Activated T-helper 2 cell treated with anti-CD3 and anti-CD28 coated beads, Interferon-gamma antibody, Interleukin-2, Interleukin-4, amounts not matched to agents 10 μg/mL and 5 μg/mL and 100 μg/mL, durations not matched to agents 14 hours and 24 hours and 36 hours (primary cell): ENCODE measurements around the gene RPS6KA2. TPM values are rescaled to one million over a fixed set of nuclear protein-coding genes. Genes with fewer than 3 reads are reported as not detected.
"Not testable (repeated sequence)": the region's sequence is repeated elsewhere in the genome, so short reads cannot be mapped to it uniquely, and the experiment has no call there.

ENCODE experiments used
- DNase-seq: peaks from one replicate; pipeline ENCODE4 v3.0.0; 2021; ENCODE audit warnings: low spot score
- H3K27ac Mint-ChIP-seq: one replicate; pipeline ENCODE4 v1.8.0; 2021; ENCODE audit warnings: mixed read lengths
- H3K27me3 Mint-ChIP-seq: one replicate; pipeline ENCODE4 v1.8.0; 2021; ENCODE audit warnings: low read depth, mixed read lengths
- H3K36me3 Mint-ChIP-seq: one replicate; pipeline ENCODE4 v1.8.0; 2021; ENCODE audit warnings: low read depth, mixed read lengths
- H3K4me1 Mint-ChIP-seq: one replicate; pipeline ENCODE4 v1.8.0; 2021; ENCODE audit warnings: low read depth, mixed read lengths
- H3K4me3 Mint-ChIP-seq: one replicate; pipeline ENCODE4 v1.8.0; 2021; ENCODE audit warnings: low read depth, mild to moderate bottlenecking, moderate library complexity, mixed read lengths
- H3K9me3 Mint-ChIP-seq: one replicate; pipeline ENCODE4 v1.8.0; 2021; ENCODE audit warnings: mixed read lengths
- intact Hi-C: fragments of 100-400 bp; cut with micrococcal nuclease; formaldehyde crosslinking; loops from one replicate; pipeline ENCODE4 v1.15.1; 2023
- total RNA-seq: library from RNA; stranded (reverse); gene quantifications from 2 replicates; pipeline ENCODE4 v1.2.3, GENCODE V29; 2022

Gene RPS6KA2
- total RNA-seq, 1 donor from 2014 or later: 2.1 TPM

DNA sequence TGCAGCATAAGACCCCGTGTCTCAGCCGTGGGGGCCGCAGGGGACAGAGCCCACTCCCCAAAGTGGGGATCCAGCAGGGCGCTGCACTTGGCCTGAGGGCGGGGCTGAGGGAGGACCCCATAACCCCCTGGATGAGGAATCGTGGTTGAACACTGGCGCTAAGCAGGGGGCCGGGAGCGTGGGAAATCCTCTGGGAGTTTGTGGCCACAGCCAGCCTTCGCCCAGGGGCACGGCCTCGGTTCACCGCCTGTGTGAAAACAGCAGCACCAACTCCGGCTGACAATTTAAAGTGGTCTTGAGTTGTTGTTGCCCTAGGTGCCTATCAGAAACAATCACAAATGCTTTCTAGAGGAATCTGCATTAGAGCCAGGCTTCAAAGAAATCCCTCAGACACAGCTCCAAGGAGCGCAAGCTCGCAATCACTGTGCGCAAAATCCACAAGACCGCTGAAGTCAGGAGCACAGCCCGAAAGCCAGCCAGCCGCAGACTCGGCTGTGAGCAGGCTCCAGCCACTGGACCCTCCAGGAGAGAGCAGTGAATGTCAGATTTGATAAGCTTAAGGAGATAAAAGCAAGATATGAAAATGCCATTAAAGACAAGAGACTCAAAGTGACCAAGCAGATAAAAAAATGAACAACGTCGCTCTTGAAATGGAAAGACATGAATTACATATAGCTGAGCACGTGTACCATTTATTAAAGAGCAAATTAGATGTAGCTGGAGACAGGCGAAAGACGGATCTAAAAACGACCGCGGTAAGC, 10.9 kb upstream of the RPS6KA2 start:
- DNase-seq: no peak
- Mint-ChIP-seq H3K27me3 (peaks cover 36% of the 10 kb centered on the region), H3K9me3 (no peaks in the 10 kb centered on the region), H3K4me3 (no peak overlapping the region), H3K4me1 (peaks cover 2% of the 10 kb centered on the region), H3K36me3 (no peaks in the 10 kb centered on the region), H3K27ac (no peak overlapping the region)
- intact Hi-C loops: no loop called here

GRCh38 chr6:166636934-166637333, 9.9 kb upstream of the RPS6KA2 start:
- DNase-seq: no peak
- no peak overlapping the region for H3K4me3 Mint-ChIP-seq
- no peaks in the 10 kb centered on the region for H3K9me3 Mint-ChIP-seq
- intact Hi-C loops: no loop called here
- peaks cover 30% of the 10 kb centered on the region for H3K27me3 Mint-ChIP-seq
- no peak overlapping the region for H3K27ac Mint-ChIP-seq
- peaks cover 2% of the 10 kb centered on the region for H3K4me1 Mint-ChIP-seq
- no peaks in the 10 kb centered on the region for H3K36me3 Mint-ChIP-seq

- H3K36me3 Mint-ChIP-seq: no peaks in the 10 kb centered on the region
Observed at GRCh38 chr6:166636191-166636933, 9.3 kb upstream of the RPS6KA2 start.

GRCh38 chr6:166635013-166635970, 8.2 kb upstream of the RPS6KA2 start:
- peaks cover 2% of the 10 kb centered on the region for H3K4me1 Mint-ChIP-seq
- H3K4me3 Mint-ChIP-seq: no peak overlapping the region
- H3K27me3 Mint-ChIP-seq: peaks cover 24% of the 10 kb centered on the region
- no peaks in the 10 kb centered on the region for H3K36me3 Mint-ChIP-seq
- DNase-seq: no peak
- intact Hi-C loops: no loop called here
- H3K9me3 Mint-ChIP-seq: no peaks in the 10 kb centered on the region
- H3K27ac Mint-ChIP-seq: no peak overlapping the region

More at GRCh38 chr6:166636191-166636933, 9.3 kb upstream of the RPS6KA2 start:
- Mint-ChIP-seq H3K27ac (no peak overlapping the region), H3K4me3 (no peak overlapping the region), H3K9me3 (no peaks in the 10 kb centered on the region), H3K4me1 (peaks cover 2% of the 10 kb centered on the region), H3K27me3 (peaks cover 26% of the 10 kb centered on the region)
- intact Hi-C loops: no loop called here
- no peak for DNase-seq

DNA sequence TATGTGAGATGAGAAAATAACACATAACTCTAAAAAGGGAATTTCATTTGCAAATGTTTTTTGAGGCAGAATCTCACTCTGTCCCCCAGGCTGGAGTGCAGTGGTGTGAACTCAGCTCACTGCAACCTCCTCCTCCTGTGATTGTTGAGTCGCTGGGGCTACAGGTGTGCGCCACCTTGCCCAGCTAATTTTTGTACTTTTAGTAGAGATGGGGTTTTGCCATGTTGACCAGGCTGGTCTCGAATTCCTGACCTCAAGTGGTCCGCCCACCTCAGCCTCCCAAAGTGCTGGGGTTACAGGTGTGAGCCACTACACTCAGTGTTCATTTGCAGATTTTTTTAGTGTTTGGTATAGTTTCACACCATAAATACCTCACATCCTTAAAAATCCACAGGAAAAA, 7.5 kb upstream of the RPS6KA2 start:
- DNase-seq, intact Hi-C loops, H3K9me3 Mint-ChIP-seq, H3K4me1 Mint-ChIP-seq, H3K36me3 Mint-ChIP-seq, H3K27ac Mint-ChIP-seq, H3K4me3 Mint-ChIP-seq: not testable (repeated sequence)
- H3K27me3 Mint-ChIP-seq: peaks cover 24% of the 10 kb centered on the region

DNA sequence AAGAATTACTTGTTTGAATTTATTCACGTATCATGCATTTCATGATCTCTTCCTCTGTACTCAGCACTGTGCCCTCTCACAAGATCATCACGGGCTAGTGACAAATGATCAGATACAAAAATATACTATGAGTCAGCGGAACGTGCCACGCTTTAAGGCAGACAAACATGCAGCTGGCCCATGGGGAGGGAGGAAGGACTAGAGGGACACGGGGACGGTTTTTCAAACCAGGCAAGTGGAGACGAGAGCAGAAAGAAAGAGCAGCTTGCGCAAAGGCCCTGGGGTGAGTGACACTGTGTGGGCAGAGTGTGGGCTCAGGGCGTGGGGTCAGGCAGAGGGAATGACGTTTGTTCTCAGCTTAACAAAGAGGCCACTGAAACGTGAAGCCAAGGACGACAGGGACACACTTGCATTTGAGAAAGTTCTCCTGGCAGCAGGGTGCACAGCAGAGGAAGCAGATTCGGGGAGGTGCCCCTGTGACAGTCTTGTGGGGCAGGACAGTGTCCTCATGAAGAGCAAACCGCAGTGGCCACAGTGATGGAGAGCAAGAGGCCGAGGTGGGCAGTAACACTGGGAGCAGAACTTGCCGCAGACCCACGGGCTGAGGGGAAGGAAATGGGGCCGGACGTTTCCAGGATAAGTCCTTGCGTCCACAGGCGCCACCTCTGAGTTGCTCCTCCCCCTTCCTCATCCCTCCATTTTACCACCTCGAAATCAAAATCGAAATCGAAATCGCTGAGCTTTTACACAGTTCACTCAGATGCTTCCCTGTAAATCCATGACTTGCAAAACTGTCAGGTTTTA, 6.9 kb upstream of the RPS6KA2 start:
- Mint-ChIP-seq H3K27ac (no peak overlapping the region), H3K27me3 (peaks cover 24% of the 10 kb centered on the region), H3K4me1 (peaks cover 7% of the 10 kb centered on the region), H3K36me3 (no peaks in the 10 kb centered on the region), H3K9me3 (no peaks in the 10 kb centered on the region), H3K4me3 (no peak overlapping the region)
- intact Hi-C loops: no loop called here
- DNase-seq: no peak

DNA sequence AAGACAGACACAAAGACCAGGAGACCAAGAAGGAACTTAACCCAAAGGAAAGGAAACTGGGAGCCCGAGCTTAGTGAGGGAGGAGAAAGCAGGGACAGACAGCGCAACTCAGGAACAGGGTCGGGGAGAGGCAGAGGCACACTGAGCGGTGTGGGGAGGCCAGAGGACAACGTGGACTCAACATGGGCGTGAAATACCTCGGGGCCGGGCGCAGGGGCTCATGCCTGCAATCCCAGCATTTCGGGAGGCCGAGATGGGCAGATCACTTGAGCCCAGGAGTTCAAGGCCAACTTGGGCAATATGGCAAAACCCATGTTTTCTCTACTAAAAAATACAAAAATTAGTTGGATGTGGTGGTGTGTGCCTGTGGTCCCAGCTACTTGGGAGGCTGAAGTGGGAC, 5.7 kb upstream of the RPS6KA2 start:
- no peak for DNase-seq
- H3K27ac Mint-ChIP-seq: no peak overlapping the region
- intact Hi-C loops: no loop called here
- peaks cover 15% of the 10 kb centered on the region for H3K4me1 Mint-ChIP-seq
- H3K4me3 Mint-ChIP-seq: no peak overlapping the region
- peaks cover 27% of the 10 kb centered on the region for H3K27me3 Mint-ChIP-seq
- no peaks in the 10 kb centered on the region for H3K36me3 Mint-ChIP-seq
- no peaks in the 10 kb centered on the region for H3K9me3 Mint-ChIP-seq

GRCh38 chr6:166630462-166630861, 3.4 kb upstream of the RPS6KA2 start:
- Mint-ChIP-seq H3K4me1 (peaks cover 21% of the 10 kb centered on the region), H3K36me3 (no peaks in the 10 kb centered on the region), H3K27ac (no peak overlapping the region), H3K4me3 (no peak overlapping the region), H3K27me3 (peaks cover 36% of the 10 kb centered on the region), H3K9me3 (no peaks in the 10 kb centered on the region)
- no peak for DNase-seq
- intact Hi-C loops: no loop called here

GRCh38 chr6:166629628-166630027, 2.6 kb upstream of the RPS6KA2 start:
- intact Hi-C loops: loop anchor here (2.0 to 10.0 kb wide), 4 partner anchors 87 to 355 kb away; partner anchors contain the start of gene SFT2D1
- Mint-ChIP-seq H3K9me3 (no peaks in the 10 kb centered on the region), H3K36me3 (no peaks in the 10 kb centered on the region), H3K4me3 (no peak overlapping the region), H3K27me3 (peaks cover 44% of the 10 kb centered on the region), H3K27ac (no peak overlapping the region), H3K4me1 (peaks cover 23% of the 10 kb centered on the region)
- no peak for DNase-seq

DNA sequence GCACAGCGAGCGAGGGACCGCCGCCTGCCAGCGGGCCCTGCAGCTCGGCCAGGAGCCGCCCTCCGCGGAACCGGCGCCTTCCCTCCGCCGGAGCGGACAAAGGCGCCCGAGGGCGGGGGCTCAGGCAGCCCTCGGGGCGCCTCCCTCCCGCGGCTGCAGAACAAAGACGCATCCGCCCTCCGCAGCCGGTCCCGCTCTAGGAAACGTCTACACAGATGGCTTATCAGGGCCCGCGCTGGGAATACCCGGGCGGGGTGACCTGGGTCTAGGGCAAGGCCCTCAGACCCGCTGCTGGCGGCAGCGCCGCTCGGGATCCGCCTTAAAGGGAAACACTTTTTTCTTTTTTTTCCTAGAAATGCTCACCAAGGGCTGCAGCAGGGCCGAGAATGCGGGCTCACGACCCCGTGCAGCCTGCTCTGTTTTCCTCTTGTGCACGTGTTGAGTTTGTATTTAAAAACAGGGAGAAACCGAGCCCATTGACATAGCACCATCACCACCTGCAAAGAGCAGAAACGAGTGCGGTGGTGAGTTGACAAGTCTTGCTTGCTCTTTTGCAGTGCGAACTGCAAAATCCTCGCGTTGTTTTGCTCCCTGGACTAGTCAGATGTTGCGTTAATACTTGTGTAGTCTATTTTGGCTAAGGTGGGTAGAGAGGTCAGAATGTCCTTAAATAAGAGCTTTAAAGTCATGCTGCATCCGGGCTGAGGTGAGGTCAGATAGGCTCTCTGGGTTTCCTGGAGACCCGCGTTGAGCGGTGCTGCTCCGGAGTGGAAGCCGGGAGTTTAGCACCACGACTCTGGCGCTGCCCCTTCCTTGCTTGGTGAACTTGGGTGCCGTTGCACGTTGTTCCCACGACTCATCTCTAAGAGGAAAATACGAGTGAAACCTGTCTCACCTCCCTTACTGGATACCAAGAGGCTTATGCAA, 1.1 kb upstream of the RPS6KA2 start:
- H3K9me3 Mint-ChIP-seq: no peaks in the 10 kb centered on the region
- no peaks in the 10 kb centered on the region for H3K36me3 Mint-ChIP-seq
- H3K27ac Mint-ChIP-seq: peak overlapping the region; percentile 59
- peak overlapping the region; percentile 81 for H3K4me3 Mint-ChIP-seq
- H3K27me3 Mint-ChIP-seq: peaks cover 49% of the 10 kb centered on the region
- DNase-seq: peak; percentile 53
- peaks cover 23% of the 10 kb centered on the region for H3K4me1 Mint-ChIP-seq
- intact Hi-C loops: loop anchor here (1.0 to 10.0 kb wide), 9 partner anchors 86 to 723 kb away; partner anchors contain the start of genes CEP43, MPC1 and SFT2D1
